ENCODE results near the gene PCED1B. TPM values are rescaled to one million over a fixed set of nuclear protein-coding genes. Genes with fewer than 3 reads are reported as not detected.

PCED1B gene
- total and polyA plus RNA-seq, 2 experiments from 2014 or later: 0.45 to 0.80 TPM

DNA sequence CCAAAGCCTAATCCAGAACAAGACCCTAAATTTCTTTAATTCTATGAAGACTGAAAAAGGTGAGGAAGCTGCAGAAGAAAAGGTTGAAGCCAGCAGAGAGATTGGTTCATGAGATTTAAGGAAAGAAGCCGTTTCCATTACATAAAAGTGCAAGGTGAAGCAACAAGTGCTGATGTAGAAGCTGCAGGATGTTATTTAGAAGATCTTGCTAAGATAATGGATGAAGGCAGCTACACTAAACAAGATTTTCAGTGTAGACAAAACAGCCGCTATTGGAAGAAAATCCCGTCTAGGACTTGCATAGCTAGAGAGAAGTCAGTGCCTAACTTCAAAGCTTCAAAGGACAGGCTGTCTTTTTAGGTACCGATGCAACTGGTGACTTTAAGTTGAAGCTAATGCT is 65.8 kb downstream of the PCED1B start:
- TF ChIP-seq CTCF (IDR thresholded peaks at IDR 0.05; ENCODE audit: low read depth, low read length): no peak
- no peaks in the 10 kb centered on the region for H3K4me1 ChIP-seq (ENCODE audit: low read depth)
- H3K27ac ChIP-seq: no peak overlapping the region
- H3K9me3 ChIP-seq (ENCODE audit: low read depth): no peaks in the 10 kb centered on the region
- no peak for DNase-seq (ENCODE audit: low read depth in 1 of 2, low spot score in 1 of 2)
- H3K36me3 ChIP-seq: no peaks in the 10 kb centered on the region
- H3K4me3 ChIP-seq: no peak overlapping the region
- no peaks in the 10 kb centered on the region for H3K27me3 ChIP-seq

GRCh38 chr12:47147739-47148138 is 68.3 kb downstream of the PCED1B start:
- H3K4me3 ChIP-seq: no peak overlapping the region
- H3K4me1 ChIP-seq (ENCODE audit: low read depth): no peaks in the 10 kb centered on the region
- H3K27ac ChIP-seq: no peak overlapping the region
- H3K27me3 ChIP-seq: no peaks in the 10 kb centered on the region
- no peaks in the 10 kb centered on the region for H3K9me3 ChIP-seq (ENCODE audit: low read depth)
- no peak for TF ChIP-seq CTCF (IDR thresholded peaks at IDR 0.05; ENCODE audit: low read depth, low read length)
- H3K36me3 ChIP-seq: no peaks in the 10 kb centered on the region
- no peak for DNase-seq (ENCODE audit: low read depth in 1 of 2, low spot score in 1 of 2)

DNA sequence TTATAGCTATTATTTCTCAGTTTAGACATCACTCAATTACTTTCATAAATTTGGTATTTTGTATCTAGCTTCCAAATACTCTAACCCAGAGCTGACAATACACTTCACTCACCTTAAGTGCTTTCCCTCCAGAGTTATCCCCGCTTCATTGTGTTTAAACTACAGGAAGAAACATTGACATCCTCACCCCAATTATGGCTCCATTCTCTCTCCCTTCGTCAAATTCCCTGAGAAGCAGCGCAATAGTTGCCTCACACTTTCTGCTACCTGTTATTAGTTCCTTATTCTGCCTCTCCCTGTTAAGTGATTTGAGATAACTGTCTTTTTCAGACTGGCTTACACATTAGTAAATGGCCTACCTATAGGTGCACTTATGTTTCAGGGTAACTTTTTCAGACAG is 69.7 kb downstream of the PCED1B start:
- no peak for DNase-seq (ENCODE audit: low read depth in 1 of 2, low spot score in 1 of 2)
- H3K4me1 ChIP-seq (ENCODE audit: low read depth): no peaks in the 10 kb centered on the region

DNA sequence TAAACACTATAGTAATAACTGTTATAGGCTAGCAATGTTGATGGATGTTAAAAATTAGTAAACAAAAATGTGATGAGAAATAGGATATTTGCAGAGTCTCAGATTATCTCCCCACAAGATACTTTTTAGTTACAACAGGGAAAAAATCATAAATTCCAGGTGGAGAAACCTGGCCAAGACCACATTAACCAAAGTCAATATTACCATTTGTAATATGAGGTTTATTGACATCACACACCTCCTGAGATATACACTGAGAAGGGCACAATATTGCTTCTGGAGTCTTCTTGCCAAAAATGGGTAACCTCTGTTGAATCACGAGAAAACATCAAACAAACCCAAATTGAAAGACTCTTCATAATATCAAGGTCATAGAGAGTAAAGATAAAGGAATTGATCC is 72.7 kb downstream of the PCED1B start:
- H3K4me1 ChIP-seq (ENCODE audit: low read depth): no peaks in the 10 kb centered on the region
- no peaks in the 10 kb centered on the region for H3K36me3 ChIP-seq
- no peaks in the 10 kb centered on the region for H3K9me3 ChIP-seq (ENCODE audit: low read depth)
- no peak overlapping the region for H3K27ac ChIP-seq
- no peak for TF ChIP-seq CTCF (IDR thresholded peaks at IDR 0.05; ENCODE audit: low read depth, low read length)
- no peaks in the 10 kb centered on the region for H3K27me3 ChIP-seq
- no peak for DNase-seq (ENCODE audit: low read depth in 1 of 2, low spot score in 1 of 2)
- no peak overlapping the region for H3K4me3 ChIP-seq

More for the DNA sequence above, 69.7 kb downstream of the PCED1B start:
- Histone ChIP-seq H3K36me3 (no peaks in the 10 kb centered on the region), H3K9me3 (ENCODE audit: low read depth) (no peaks in the 10 kb centered on the region), H3K27me3 (no peaks in the 10 kb centered on the region), H3K4me3 (no peak overlapping the region), H3K27ac (no peak overlapping the region)
- TF ChIP-seq CTCF (IDR thresholded peaks at IDR 0.05; ENCODE audit: low read depth, low read length): no peak

DNA sequence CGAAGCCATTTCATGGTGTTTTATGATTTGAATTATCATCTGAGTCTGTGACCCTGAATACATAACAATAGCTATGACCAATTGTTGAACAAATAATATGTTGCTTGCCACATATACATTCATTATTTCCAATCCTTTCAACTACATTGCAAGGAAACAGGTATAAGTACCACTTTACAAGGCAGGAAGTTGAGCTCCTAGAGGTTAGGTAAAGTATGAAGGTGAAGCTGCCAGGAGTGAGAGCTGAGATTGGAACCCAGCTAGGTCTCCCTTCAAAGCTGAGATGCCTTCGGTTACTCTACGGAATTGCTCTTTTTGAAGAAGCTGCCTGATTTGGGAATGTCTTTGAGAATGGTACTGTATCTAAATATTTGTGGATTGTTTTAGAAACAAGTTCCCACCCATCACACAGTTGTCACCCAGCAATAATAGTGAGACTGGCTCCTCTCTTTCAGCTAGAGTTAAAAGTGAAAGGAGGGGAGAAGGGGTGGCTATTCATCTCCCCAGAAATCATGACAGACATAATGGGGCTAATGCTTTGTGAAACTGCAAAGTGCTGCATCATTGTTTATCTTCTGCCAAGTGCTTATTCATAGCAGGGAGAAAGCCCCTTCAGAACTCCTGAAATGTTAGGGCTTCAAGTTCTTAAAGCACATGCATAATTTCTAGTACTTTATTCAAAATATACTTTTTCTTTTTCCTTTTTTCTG is 76.2 kb downstream of the PCED1B start:
- DNase-seq (ENCODE audit: low read depth in 1 of 2, low spot score in 1 of 2): peak in 1 of 2 donors; percentile 73
- no peaks in the 10 kb centered on the region for H3K9me3 ChIP-seq (ENCODE audit: low read depth)
- TF ChIP-seq CTCF (IDR thresholded peaks at IDR 0.05; ENCODE audit: low read depth, low read length): no peak
- H3K4me1 ChIP-seq (ENCODE audit: low read depth): no peaks in the 10 kb centered on the region
- no peak overlapping the region for H3K27ac ChIP-seq
- H3K36me3 ChIP-seq: no peaks in the 10 kb centered on the region
- H3K27me3 ChIP-seq: no peaks in the 10 kb centered on the region
- H3K4me3 ChIP-seq: no peak overlapping the region

All from cardiac muscle cell (in vitro differentiated cells and primary cell).